HG02798 (cell line): Measurements from ENCODE around the gene ANKS4B.
A peak's percentile ranks its signal among the peaks of the same experiment; 100 is the strongest.
"Not testable (repeated sequence)": the region's sequence is repeated elsewhere in the genome, so short reads cannot be mapped to it uniquely, and the experiment has no call there.

Experiments
- ATAC-seq: cut with Tn5 transposase; IDR thresholded peaks from one replicate; pipeline ENCODE4 v1.9.1; 2021; ENCODE audit warnings: mild to moderate bottlenecking; ENCODE audit not compliant: unreplicated experiment, poor library complexity

ANKS4B gene

GRCh38 chr16:21283521-21284289 is 50.2 kb downstream of the ANKS4B start:
- ATAC-seq = no peak

GRCh38 chr16:21284414-21284813 is 50.9 kb downstream of the ANKS4B start:
- ATAC-seq = no peak

GRCh38 chr16:21285314-21285713 is 51.8 kb downstream of the ANKS4B start:
- no peak for ATAC-seq

GRCh38 chr16:21289789-21290188 is 56.3 kb downstream of the ANKS4B start:
- not testable (repeated sequence) for ATAC-seq

- ATAC-seq = peak; percentile 68
These were observed 67.0 kb downstream of the ANKS4B start for GRCh38 chr16:21300309-21301167.

GRCh38 chr16:21301168-21301894 is 67.8 kb downstream of the ANKS4B start:
- ATAC-seq = peak; percentile 64

GRCh38 chr16:21301895-21302291 is 68.4 kb downstream of the ANKS4B start:
- no peak for ATAC-seq

GRCh38 chr16:21302454-21302853 is 69.0 kb downstream of the ANKS4B start:
- no peak for ATAC-seq

GRCh38 chr16:21302898-21303528 is 69.5 kb downstream of the ANKS4B start:
- no peak for ATAC-seq
